A549 treated with RU486 at 1 μM for 4 hours (cell line): ENCODE data around the gene MYH16. TPM values are rescaled to one million over a fixed set of nuclear protein-coding genes. Genes with fewer than 3 reads are reported as not detected.

Experiments
- total RNA-seq: library from RNA; stranded (reverse); fragments of 200-300 nt; extraction: Qiagen RNA extraction; gene quantifications from 5 replicates; pipeline ENCODE4 v1.2.3, GENCODE V29; 2022; ENCODE audit warnings: low read depth

The MYH16 gene
- total RNA-seq: 0.51 to 0.77 TPM (median 0.66 TPM) in 5 replicates

DNA sequence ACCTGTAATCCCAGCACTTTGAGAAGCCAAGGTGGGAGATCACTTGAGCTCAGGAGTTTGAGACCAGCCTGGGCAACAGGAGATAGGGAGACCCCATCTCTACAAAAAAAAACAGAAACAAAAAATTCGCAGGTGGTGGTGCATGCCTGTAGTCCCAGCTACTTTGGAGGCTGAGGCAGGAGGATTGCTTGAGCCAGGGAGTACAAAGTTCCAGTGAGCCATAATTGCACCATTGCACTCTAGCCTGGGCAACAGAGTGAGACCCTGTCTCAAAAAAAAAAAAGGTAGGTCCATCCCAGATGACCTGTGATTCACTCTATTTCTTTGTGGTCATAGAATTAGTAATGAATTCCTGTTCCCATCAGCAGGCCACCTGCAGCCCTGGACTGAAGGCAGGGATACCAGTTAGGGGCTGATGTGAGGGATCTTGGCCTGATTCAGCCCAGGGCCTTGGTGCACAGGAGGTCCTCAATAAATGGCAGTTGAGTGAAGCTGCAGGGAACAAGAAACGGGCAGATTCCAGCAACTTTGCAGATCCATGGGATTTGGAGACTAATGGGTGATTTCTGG lies at the start of gene MYH16:
MYH16 (plus strand) TSS at position 364 of the 570 bp plus-strand sequence.

GRCh38 chr7:99325592-99326407 lies 53.2 kb downstream of the MYH16 start, which contains the start of gene ARPC1A:
Gene ARPC1A (plus strand): TSS chr7:99325898. CDS start chr7:99333354, 7,456 bp downstream.

Other genes starting within 250 kb of the MYH16 start
- 23.6 to 29.8 TPM (median 27.5 TPM) in 5 replicates for gene SMURF1, start 128.7 kb upstream of the MYH16 start, total RNA-seq
- 1.5 to 1.8 TPM (median 1.6 TPM) in 5 replicates for gene KPNA7, start 64.7 kb upstream of the MYH16 start, total RNA-seq
- gene ARPC1A, start 53.1 kb downstream of the MYH16 start, total RNA-seq: 126 to 146 TPM (median 136 TPM) in 5 replicates
- 283 to 301 TPM (median 298 TPM) in 5 replicates for gene ARPC1B, start 101.9 kb downstream of the MYH16 start, total RNA-seq
- gene PDAP1, start 135.8 kb downstream of the MYH16 start, total RNA-seq: 172 to 211 TPM (median 188 TPM) in 5 replicates
- gene BUD31, start 136.1 kb downstream of the MYH16 start, total RNA-seq: 142 to 167 TPM (median 148 TPM) in 5 replicates
- 4.9 to 7.8 TPM (median 6.6 TPM) in 5 replicates for gene PTCD1, start 166.0 kb downstream of the MYH16 start, total RNA-seq
- gene CPSF4, start 166.1 kb downstream of the MYH16 start, total RNA-seq: 34.5 to 45.3 TPM (median 44.5 TPM) in 5 replicates
- 865 to 1,452 TPM (median 971 TPM) in 5 replicates for gene ATP5MF, start 193.3 kb downstream of the MYH16 start, total RNA-seq
- gene ZNF789, start 200.1 kb downstream of the MYH16 start, total RNA-seq: 7.6 to 9.7 TPM (median 8.4 TPM) in 5 replicates
- 17.6 to 20.7 TPM (median 18.7 TPM) in 5 replicates for gene ZNF394, start 227.4 kb downstream of the MYH16 start, total RNA-seq
- gene ZKSCAN5, start 231.8 kb downstream of the MYH16 start, total RNA-seq: 9.0 to 10.8 TPM (median 9.3 TPM) in 5 replicates